Inflammatory macrophage (primary cell): ENCODE results near the gene TRMT2A.

Experiments
- DNase-seq, 2 donors: peaks; one replicate each; pipeline ENCODE4 v3.0.0-alpha.2; 2020 to 2022

The TRMT2A gene

DNA sequence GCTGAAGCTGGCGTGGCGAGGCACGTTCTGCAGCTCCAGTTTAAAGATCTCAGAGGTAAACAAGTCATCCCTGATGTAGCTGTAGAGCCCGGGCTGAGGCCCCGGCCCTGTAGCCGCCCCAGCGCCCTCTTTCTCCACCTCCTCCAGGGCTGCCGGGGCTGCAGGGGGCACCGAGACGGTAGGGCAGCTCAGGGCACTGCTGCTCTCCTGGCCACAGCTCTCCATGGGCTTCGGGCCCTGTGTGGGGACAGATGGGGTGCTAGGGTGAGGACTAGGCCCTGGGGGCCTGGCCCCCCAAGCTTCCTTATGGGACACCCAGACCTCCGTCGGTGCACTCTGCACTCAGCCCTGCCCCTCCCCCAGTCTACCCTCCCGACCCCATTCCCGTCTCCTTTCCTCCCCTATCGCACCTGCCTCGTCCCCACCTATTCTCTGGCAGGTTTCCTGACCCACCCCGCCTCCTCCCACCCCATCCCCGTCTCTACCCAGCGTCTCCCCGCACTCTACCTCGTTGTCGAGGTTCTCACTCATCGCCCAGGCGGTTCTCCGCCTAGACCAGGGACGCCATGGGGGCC lies 563 bp downstream of the TRMT2A start:
- no peak for DNase-seq

DNA sequence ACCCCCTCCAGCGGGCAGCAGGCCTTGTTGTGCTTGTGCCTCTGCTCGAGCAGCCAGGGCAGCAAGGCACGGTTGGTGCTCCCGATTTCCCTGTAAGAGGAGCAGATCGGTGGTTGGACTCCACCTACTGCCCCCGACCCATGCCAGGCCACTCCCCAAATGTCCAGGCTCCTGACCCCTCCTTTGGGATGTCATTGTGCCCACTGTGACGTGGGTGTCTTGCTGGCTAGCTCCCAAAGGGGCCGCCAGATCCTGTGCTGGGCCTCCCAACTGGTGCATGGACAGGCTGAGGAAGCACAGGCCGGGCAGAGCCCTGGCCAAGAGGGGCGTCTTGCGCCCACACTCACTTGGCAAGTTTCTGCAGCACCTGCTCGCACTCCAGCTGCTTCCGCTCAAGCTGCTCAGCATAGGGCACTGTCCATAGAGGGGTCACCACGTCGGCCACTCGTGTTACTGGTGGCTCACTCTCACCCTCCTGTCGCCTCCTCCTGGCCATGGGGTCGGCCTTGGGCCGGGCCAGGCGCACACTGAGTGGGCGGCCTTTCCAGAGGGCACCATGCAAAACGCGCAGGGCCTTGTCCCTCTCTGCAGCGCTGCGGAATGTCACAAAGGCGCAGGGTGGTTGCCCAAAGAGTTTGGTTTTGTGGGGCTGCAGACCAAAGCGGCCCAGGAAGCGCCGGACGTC lies 1.2 kb downstream of the TRMT2A start, which contains the start of gene RANBP1:
Gene RANBP1 (plus strand): TSS at position 414 of the 685 bp plus-strand sequence. CDS start 81 bp downstream, at position 495.
- no peak for DNase-seq

DNA sequence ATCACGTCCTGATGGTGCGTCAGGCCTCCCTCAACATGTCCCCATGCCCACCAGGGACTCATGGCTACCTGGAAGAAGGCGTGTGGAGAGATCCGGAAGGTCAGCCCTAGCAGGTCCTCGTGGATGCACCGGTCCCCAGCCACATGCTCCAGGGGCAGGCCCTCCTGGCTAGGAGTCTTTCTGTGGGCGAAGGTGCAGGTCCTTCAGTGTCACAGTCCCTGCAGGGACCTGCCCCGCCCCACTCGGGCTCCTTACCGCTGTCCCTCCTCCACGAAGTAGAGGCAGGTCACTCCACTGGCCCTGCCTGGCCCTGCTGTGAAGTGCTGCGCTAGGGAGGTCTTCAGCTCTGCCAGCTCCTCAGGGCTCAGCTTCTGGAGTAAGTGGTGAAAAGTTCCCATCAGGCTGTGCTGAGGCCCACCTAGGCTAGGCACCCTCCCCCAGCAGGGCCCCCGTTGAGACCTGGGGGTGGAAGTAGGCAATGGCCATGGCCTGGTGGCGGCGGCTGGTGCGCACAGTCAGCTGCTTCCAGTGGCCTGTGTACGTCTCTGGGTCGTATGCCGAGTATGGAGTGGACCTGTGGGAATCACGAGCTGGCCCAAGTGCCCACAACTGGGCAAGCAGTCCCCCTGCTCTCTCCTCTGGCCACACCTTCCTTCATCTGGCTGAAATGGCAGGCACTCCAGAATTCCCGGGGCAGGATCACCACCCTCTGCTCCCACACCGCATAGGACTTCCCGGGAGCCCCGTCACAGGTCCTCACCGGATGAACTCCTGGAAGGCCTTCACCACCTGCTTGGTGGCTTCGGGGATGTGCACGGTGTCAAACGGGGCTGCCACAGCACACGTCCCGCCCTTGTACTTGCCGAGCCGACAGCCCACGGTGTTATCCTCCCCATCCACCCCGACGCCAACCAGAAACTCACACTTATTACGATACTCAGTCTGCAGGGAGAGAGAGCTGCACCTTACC lies 2.2 kb downstream of the TRMT2A start:
- DNase-seq, result no peak

DNA sequence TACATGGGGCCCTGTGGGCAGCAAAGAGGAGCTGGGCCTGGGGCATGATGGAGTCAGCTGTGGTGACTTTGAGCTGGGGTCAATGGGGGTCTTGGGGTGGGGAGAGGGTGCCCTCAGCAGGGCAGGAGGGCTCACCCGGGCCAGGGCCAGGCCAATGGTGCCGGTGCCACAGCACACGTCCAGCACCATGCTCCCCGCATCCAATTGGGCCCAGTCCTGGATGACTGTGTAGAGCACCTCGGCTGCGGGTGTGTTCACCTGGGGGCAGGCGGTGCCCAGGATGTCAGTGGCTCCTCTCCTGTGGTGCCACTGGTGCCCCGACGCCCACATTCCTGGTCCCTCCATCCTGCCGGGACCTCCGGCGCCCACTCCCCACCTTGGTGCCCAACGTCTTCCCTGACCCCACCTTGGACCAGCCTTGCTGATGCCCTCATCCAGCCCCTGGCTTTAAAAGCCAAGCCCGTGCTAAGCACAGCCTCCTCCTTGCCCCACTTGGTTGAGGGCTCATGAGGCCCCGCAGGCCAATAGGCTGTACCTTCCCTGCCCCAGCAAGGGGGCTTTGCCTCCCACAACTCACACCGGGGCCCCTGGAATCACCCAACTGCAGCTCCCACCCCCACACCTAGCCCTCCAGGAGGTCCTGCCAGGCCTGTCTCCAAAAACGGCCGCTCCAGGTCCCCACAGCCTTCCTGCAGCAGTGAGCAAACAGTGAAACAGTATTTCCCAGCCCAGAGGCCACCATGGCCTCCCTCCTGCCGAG lies 3.3 kb downstream of the TRMT2A start:
- no peak for DNase-seq

DNA sequence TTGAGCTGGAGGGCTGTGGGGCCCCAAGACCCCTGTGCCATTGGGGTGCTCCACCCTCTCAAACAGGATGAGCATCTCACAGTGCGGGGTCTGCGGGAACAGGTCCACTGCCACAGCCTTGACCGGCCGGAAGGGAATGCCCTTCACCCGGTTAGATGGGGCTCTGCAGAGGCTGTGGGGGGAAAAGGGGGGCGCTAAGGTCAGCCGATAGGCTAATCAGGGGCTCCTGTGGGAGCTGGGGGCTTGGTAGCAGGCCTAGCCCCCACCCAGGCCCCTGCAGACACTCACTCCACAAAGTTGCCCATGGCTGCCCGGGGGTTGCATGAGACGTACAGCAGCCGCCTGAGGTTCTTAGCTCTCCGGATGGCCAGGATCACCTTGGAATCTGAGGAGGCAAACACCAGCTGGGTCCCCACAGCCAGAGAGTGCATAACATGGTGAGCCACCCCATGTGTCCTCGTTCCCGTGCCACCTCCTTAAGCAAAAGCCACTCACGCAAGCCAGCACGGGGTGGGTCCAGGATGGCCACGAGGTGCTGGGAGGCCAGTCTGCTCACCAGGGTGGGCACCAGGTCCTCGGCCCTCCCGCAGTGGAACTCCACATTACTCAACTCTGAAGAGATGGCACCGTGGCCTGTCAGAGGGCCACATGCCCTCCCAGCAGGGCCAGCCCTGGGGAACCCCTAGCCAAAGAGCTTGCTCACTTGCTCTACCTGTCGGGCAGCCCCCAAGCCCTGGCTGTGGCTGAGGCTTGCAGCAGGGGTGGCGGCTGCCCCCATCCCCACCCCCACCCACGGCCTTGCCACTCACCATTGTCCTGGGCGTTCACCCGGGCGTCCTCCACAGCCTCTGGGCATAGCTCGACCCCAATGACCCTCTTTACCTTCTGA lies 4.2 kb downstream of the TRMT2A start:
- DNase-seq, result no peak

DNA sequence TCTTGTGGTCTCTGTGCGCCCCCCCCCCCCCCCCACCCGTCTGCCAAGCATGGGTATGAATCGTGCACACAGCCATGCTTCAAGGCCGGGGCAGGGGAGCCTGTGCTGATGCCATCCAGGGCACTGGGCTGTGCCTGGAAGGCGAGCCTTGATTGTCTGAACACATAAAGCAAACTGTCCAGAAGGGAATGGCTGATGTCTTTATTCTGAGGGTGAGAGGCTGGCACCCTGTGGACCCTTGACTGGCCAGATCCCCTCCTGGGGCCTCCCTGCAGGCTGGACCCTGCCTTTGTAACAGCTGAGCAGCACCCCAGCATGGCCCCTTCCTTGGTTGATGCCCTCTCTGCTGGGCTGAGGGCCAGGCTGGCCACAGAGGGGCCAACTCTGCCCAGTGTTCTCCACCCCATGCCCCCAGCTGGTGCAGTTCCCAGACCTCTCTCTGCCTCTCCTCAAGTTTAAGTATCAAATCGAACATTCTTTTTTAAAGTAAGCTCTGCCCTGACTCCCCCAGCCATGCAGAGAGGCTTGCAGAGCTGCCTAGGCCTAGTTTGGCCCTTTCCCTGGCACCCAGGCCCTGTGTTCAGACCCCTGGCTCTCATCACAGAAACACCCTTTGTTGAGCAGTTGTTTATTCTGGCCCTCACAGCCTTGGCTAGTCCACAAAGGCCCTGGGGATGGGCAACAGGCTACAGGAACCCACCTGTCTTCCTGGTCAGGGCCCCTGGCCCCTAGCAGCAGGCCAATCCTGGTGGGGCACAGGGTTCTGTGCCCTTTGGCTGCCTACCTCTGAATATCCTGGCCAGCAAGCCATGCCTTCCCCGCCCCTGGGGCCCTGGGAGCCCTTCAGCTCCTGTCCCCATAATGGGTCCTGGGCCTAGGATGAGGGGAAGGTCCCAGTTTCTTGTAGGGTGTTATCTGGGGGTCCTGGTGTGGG lies 5.1 kb downstream of the TRMT2A start:
- no peak for DNase-seq

DNA sequence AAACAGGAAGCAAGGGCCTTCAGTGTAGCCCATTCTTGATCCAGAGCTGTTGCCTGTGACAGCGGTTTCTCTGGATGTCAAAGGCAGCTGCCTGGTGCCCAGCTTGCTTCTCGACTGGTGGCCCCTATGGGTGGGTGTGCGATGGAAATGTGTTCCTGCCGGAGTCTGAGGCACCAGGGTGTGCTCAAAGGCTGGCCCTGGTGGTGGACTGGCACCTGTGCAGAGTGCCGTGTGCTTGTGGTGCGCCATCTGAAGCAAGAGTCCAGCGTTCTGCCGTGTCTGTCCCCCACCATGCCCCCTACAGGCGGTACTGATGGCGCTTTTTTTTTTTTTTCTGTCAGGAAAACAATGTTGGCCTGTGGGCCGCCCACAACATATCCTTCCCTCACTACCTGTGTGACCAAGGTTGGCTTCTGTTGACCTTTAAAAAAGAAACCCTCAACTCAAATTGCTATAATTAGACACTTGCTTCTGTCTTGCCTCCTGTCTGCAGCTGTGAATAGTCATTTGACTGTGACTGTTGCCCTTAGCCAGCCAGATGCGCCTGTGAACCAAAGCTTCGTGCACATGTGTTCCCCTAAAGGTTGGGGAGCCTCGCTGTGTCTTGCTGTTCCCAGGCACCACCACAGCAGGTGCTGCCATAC lies 5.9 kb downstream of the TRMT2A start:
- DNase-seq, result no peak

DNA sequence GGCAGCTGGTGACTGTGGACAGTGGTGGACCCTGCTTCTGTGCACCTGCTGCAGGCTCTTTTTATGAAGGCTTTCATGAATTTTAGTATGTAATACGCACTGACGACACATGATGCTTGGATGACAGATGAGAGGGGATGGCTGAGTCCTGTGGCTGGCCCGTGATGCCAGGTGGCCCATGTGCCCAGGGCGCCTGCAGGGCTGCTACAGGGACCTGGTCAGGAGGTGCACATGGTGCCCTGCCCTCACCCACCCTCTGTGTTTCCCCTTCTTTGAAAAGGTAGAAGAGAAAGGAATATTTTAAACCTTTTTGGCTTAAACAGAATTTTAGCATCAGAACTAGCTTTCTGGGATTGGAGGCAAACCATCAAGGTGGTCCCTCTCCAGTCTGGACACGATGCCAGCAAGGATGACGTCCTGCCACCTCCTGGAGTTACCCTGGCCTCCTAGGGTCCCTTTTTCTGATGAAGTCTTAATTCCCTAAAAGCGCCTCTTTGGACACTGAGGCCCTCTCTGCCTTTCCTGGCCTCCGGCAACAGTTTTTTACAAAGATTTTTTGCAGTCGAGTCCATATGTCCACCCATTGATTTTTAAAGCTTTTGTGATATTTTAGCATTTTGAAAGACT lies 6.6 kb downstream of the TRMT2A start:
- no peak for DNase-seq

DNA sequence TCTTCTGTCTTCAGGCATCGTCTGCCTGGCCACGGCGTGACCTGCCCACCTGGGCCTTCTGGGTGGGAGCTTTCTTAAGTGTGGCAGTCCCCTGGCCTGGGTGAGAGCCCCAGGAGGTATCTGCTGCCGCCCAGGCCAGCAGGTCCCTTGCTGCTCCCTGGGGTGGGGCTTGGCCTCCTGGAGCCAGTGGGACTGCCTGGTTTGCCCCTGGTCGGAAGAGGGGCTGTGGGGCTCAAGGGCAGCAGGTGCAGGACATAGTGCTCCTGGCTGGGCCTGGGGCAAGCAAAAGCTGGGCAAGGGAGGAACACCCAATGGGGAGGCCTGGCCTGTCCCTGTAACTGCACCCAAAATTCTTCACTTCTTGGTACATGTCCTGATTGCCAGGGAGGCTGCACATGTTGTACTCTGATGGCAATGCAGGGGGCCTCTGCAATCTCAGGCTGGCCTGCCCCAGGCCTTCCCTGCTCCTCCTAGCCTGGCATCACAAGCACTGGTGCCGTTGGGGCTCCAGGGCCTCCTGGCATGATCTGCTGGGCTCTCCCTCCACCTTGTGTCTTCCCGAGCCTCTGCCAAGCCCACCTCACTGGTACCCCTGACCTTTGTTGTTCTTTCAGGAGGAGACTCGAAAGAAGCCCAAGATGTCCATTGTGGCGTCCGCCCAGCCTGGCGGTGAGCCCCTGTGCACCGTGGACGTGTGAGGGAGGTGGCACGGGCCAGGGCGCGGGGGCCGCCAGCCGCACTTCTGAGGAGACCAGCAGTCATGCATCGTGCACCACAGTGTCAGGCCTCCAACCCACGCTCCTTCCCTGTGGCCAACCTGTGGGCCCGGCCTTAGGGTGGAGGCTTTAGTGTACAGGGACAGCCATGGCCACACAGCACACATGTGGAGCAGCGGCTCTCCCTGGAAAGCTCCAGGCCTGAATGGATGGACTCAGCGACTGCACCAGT lies 7.3 kb downstream of the TRMT2A start:
- DNase-seq, result no peak

DNA sequence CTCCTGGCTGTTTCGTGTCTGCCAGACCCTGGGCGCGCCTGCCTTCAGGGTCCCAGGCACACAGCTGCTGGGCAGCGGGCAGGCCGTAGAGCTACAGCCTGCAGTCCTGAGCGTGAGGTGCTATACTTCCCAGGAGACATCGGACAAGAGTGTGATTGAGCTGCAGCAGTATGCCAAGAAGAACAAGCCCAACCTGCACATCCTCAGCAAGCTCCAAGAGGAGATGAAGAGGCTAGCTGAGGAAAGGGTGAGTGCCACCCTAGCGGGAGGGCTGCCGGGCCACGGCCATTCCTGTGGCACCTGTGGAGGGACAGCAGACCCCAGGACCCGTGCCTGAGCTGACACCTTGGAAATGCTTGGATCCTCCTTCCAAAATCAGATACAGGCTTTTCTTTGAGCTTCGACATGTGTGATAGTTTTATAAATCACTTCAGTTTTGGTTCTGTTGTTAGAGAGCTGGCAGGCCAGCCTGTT lies 8.2 kb downstream of the TRMT2A start:
- no peak for DNase-seq

DNA sequence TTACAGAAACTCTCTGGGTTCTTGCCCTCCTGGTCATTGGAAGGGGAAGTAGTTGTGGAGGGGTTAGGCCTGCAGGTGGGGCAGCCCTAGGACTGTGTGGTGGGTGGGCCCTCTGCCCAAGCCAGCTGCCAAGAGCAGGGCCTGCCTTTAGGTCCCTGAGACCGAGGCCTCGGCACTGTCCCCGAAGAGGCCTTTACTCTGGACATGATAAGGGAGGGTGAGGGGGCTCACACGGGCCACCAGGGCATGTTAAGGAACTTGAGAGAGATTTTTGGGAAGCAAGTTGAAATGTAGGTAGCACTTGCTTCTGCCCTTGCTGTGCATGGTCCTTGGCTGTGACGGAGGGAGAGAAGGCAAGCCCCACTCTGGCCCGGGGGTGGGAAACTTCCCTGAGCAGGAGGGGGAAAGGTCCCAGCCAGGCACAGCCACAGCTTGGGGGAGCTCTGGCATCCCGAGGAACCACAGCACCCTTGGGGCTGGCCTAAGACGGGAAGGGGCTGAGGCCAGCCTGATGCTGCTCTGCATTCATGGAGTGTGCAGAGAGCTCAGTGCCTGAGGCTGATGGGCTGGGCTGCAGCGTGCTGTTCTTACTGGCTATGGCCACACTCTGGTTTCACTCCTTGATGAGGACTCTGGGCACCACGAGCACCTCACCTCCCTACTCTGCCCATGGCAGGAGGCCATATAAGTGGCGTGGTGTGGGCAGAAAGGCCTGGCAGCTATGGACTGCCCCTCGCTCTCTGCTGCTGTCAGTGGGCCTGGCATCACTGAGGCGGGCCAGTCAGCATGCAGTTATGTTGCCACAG lies 8.9 kb downstream of the TRMT2A start:
- no peak for DNase-seq

DNA sequence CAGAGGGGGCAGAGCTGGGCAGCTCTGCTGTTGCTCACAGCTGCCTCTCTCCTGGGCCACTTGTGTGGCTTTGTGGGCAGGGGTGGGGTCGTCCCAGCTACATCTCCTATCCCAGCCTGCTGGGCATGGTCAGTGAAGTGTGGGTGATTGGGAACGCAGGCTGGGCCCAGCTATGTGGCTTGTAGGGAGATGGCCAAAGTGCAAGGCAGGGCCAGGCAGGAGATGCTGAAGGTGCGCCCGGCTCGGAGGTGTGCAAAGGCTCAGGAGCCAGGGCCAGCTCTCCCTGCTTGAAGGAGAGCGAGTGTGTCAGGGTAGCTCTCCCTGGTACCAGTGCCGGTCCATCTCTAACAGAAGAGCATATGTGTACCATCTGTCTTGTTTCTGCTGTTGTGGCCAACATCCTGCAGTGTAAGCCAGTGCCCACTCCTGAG lies 9.5 kb downstream of the TRMT2A start:
- DNase-seq, result no peak

DNA sequence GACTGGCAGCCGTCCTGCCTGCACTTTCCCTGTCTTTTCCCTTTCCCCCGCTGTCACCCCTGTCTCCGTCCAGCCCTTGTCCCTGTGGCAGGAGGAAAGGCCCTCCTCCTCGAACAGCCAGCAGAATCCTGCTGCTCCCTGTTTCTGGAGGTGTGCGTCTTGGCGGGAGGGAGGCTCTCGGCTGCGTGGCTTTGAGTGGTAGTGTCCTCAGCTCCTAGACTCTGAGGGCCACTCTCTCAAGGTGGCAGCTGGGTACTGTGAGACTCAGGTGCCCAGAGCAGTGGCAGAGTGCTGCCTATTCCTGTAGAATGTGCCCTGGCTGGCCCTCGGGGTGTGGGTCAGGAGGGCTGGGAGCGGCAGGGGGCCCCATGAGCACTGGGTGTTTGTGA lies 10.2 kb downstream of the TRMT2A start:
- no peak for DNase-seq

DNA sequence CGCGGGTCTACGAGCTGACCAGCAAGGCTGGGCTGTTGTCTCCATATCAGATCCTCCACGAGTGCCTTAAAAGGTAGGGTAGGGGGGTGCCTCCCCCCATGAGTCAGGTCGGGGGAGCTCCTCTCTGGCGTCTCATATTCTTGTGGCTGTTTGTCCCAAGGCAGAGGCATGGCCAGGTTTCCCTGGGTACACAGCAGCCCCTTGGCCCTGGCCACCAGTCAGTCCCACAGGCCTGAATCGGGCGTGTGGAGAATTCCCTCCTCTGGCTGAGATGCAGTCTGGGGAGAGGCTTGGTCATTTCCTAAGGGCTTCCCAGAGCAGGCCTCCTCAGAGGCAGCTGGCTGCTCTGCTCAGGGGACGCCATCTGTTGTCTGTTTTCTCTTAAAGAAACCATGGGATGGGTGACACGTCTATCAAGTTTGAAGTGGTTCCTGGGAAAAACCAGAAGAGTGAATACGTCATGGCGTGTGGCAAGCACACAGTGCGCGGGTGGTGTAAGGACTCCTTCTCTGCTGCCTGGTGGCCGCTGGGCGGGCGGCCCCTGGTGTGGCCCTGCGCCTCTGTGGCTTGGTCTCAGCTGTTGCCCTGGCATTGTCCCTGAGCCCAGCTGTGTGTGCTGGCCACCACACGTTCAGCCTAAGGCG lies 10.7 kb downstream of the TRMT2A start:
- no peak for DNase-seq

DNA sequence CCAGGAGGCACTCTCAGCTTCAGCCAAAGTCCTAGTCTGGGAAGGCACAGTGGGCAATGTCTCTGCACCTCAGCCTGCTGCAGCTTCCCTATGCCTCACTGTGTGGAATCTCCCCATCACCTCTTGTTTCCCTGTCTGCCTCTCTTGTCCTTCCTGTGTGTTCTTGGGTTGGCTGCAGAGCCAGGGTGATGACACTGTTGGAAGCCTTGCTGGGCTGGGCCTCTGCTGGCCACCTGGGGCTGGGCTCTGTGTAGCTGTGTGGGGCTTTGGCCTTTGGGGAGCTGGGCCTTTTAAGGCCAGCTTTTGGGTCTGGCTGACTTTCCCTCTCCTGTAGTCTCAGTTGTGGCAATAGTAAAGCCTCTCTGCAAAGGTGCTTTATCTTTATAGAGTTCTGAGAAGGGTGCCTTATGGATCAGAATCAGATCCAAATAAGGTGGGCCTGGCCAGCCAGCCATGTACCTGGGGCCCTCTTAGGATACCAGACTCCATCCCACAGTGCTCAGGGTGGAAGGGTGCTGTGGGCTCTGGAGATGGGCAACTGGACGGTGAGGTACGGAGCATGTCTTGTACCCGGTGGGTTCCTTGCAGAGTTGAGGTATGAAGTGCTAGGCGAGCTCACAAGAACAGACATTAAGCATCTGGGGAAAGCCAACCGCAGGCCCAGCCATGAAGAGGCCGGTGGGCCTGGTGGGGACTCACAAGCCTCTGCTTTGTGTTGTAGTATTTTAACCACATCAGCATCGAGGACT lies 11.4 kb downstream of the TRMT2A start:
- no peak for DNase-seq
